Fibroblast of lung (primary cell): ENCODE results near the gene MEIOC. TPM values are rescaled to one million over a fixed set of nuclear protein-coding genes. Genes with fewer than 3 reads are reported as not detected.
"Not testable (repeated sequence)": the region's sequence is repeated elsewhere in the genome, so short reads cannot be mapped to it uniquely, and the experiment has no call there.

Experiments used
- DNase-seq, 2 donors: peaks; one replicate each; pipeline versions ENCODE4 v3.0.0 to v3.0.0-alpha.2; 2010; ENCODE audit warnings: low read depth in 2 of 2
- H2AFZ ChIP-seq: 2 replicates; pipeline ENCODE4 v1.5.1; 2012; ENCODE audit warnings: low read length, control low read depth, inconsistent platforms
- H3K27ac ChIP-seq: 2 replicates; pipeline ENCODE4 v1.5.1; 2011; ENCODE audit warnings: low read length, control low read depth; ENCODE audit not compliant: insufficient read depth
- H3K27me3 ChIP-seq: 2 replicates; pipeline ENCODE4 v1.5.1; 2011; ENCODE audit warnings: mild to moderate bottlenecking, low read length; ENCODE audit not compliant: control insufficient read depth, insufficient read depth
- H3K36me3 ChIP-seq: 2 replicates; pipeline ENCODE4 v1.5.1; 2011; ENCODE audit warnings: low read length; ENCODE audit not compliant: control insufficient read depth, insufficient read depth
- H3K4me1 ChIP-seq: 2 replicates; pipeline ENCODE4 v1.5.1; 2011; ENCODE audit warnings: low read length; ENCODE audit not compliant: control insufficient read depth, insufficient read depth; ENCODE audit errors: extremely low read depth
- H3K4me2 ChIP-seq: 2 replicates; pipeline ENCODE4 v1.5.1; 2011; ENCODE audit warnings: low read length, control low read depth; ENCODE audit not compliant: insufficient read depth; ENCODE audit errors: extremely low read depth
- H3K4me3 ChIP-seq, 4 experiments: fragments of 200-600 bp in 1 of 4; sonication (generic) in 1 of 4; replicated peaks in 1 of 4; 2 replicates each; pipeline ENCODE4 v1.5.1; 2011 to 2016; ENCODE audit warnings: low read length in 4 of 4, low read depth in 3 of 4, mild to moderate bottlenecking in 3 of 4, control low read depth in 2 of 4, inconsistent platforms in 1 of 4, mixed read lengths in 1 of 4; ENCODE audit not compliant: insufficient read depth in 1 of 4; ENCODE audit errors: control extremely low read depth in 1 of 4
- H3K79me2 ChIP-seq: 2 replicates; pipeline ENCODE4 v1.5.1; 2012; ENCODE audit warnings: mild to moderate bottlenecking, low read length, inconsistent platforms; ENCODE audit not compliant: control insufficient read depth, insufficient read depth
- H3K9ac ChIP-seq: 2 replicates; pipeline ENCODE4 v1.5.1; 2011; ENCODE audit warnings: mild to moderate bottlenecking, low read length, control low read depth; ENCODE audit not compliant: insufficient read depth
- H3K9me3 ChIP-seq: 2 replicates; pipeline ENCODE4 v1.5.1; 2012; ENCODE audit warnings: low read depth, low read length; ENCODE audit not compliant: control insufficient read depth, insufficient read depth
- H4K20me1 ChIP-seq: 2 replicates; pipeline ENCODE4 v1.5.1; 2011; ENCODE audit warnings: low read length; ENCODE audit not compliant: control insufficient read depth, insufficient read depth; ENCODE audit errors: extremely low read depth
- EZH2 ChIP-seq: IDR thresholded peaks from 2 replicates; pipeline ENCODE4 v1.5.1; 2012; ENCODE audit warnings: low read length, control low read depth, mild to moderate bottlenecking; ENCODE audit errors: missing control alignments
- polyA plus RNA-seq, 2 donors: library from polyadenylated mRNA; depleted of rRNA in 1 of 2; stranded (reverse) in 1 of 2; unstranded in 1 of 2; fragments of >200 nt; gene quantifications; 2 replicates each; pipeline ENCODE4 v1.2.1, GENCODE V29; 2011 to 2012; ENCODE audit warnings: missing spikeins in 1 of 2
- total RNA-seq: library from RNA; depleted of rRNA; stranded (reverse); fragments of >200 nt; gene quantifications from 2 replicates; pipeline ENCODE4 v1.2.1, GENCODE V29; 2014
- TF ChIP-seq, protein P1 (sequence below), 2 donors: IDR thresholded peaks in 1 of 2; conservative IDR thresholded peaks in 1 of 2; 1 replicate in 1 of 2; 2 replicates in 1 of 2; pipeline ENCODE4 v1.5.1; 2011 to 2012; ENCODE audit warnings: low read length in 2 of 2, control low read depth in 1 of 2, inconsistent platforms in 1 of 2, low read depth in 1 of 2, mild to moderate bottlenecking in 1 of 2

The MEIOC gene
- total and polyA plus RNA-seq, 2 donors (not counting 1 experiment from before 2014, with no cell fraction given): under 0.01 to 0.07 TPM

- Histone ChIP-seq H3K27me3 (no peaks in the 10 kb centered on the region), H3K4me2 (no peak overlapping the region), H4K20me1 (no peaks in the 10 kb centered on the region), H3K27ac (no peak overlapping the region), H2AFZ (no peak overlapping the region), H3K4me1 (peaks cover under 1% of the 10 kb centered on the region), H3K36me3 (no peaks in the 10 kb centered on the region), H3K79me2 (no peaks in the 10 kb centered on the region), H3K9ac (no peak overlapping the region), H3K4me3 (no peak overlapping the region), H3K9me3 (no peaks in the 10 kb centered on the region)
- DNase-seq: peak; percentile 27 to 59
- TF ChIP-seq, protein P1, sequence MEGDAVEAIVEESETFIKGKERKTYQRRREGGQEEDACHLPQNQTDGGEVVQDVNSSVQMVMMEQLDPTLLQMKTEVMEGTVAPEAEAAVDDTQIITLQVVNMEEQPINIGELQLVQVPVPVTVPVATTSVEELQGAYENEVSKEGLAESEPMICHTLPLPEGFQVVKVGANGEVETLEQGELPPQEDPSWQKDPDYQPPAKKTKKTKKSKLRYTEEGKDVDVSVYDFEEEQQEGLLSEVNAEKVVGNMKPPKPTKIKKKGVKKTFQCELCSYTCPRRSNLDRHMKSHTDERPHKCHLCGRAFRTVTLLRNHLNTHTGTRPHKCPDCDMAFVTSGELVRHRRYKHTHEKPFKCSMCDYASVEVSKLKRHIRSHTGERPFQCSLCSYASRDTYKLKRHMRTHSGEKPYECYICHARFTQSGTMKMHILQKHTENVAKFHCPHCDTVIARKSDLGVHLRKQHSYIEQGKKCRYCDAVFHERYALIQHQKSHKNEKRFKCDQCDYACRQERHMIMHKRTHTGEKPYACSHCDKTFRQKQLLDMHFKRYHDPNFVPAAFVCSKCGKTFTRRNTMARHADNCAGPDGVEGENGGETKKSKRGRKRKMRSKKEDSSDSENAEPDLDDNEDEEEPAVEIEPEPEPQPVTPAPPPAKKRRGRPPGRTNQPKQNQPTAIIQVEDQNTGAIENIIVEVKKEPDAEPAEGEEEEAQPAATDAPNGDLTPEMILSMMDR (conservative IDR thresholded peaks at IDR 0.05 in 1 of 2, IDR thresholded peaks at IDR 0.05 in 1 of 2; ENCODE audit: low read depth in 1 of 2, low read length in 2 of 2): peak in 1 of 2 donors; percentile 67
- TF ChIP-seq EZH2: no peak
Observed at GRCh38 chr17:44672479-44673093, 16.3 kb downstream of the MEIOC start.

DNA sequence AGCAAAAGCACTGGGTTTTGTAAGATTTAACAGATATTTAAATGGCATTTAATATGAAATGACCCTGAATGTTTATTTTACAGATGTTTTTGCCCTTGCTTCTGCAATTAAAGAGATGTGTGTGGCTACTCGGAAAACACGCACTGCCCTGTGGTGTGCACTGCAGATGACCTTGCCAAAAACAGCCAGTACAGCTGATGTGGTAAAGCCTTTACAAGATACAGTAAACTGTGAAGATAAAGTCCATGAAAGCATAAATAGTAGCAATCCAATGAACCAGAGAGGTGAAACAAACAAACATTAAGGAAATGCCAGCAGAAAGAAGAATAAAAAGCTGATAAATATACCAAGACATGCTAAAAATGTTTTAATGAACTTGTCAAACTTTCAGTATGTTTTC is 17.6 kb downstream of the MEIOC start:
- H3K36me3 ChIP-seq: no peaks in the 10 kb centered on the region
- H3K27me3 ChIP-seq: no peaks in the 10 kb centered on the region
- H3K79me2 ChIP-seq: no peaks in the 10 kb centered on the region
- peak in 1 of 2 donors; percentile 18 for DNase-seq
- H2AFZ ChIP-seq: no peak overlapping the region
- no peaks in the 10 kb centered on the region for H4K20me1 ChIP-seq
- H3K4me2 ChIP-seq: no peak overlapping the region
- no peaks in the 10 kb centered on the region for H3K9me3 ChIP-seq
- TF ChIP-seq, protein P1 (conservative IDR thresholded peaks at IDR 0.05 in 1 of 2, IDR thresholded peaks at IDR 0.05 in 1 of 2; ENCODE audit: low read depth in 1 of 2, low read length in 2 of 2): no peak
- no peak for TF ChIP-seq EZH2
- H3K4me3 ChIP-seq: no peak overlapping the region
- no peak overlapping the region for H3K9ac ChIP-seq
- H3K4me1 ChIP-seq: peaks cover 2% of the 10 kb centered on the region
- no peak overlapping the region for H3K27ac ChIP-seq

GRCh38 chr17:44677136-44677535 is 20.9 kb downstream of the MEIOC start:
- Histone ChIP-seq H2AFZ (no peak overlapping the region), H3K27ac (no peak overlapping the region), H3K36me3 (no peaks in the 10 kb centered on the region), H4K20me1 (no peaks in the 10 kb centered on the region), H3K4me2 (peak overlapping the region; percentile 55), H3K4me3 (no peak overlapping the region), H3K27me3 (no peaks in the 10 kb centered on the region), H3K9me3 (no peaks in the 10 kb centered on the region), H3K79me2 (no peaks in the 10 kb centered on the region), H3K4me1 (peaks cover 2% of the 10 kb centered on the region), H3K9ac (no peak overlapping the region)
- TF ChIP-seq EZH2: no peak
- DNase-seq: peak; percentile 18 to 52

- not testable (repeated sequence) for DNase-seq, H3K27ac ChIP-seq, H3K27me3 ChIP-seq, H3K4me2 ChIP-seq, H3K79me2 ChIP-seq, H3K9me3 ChIP-seq, H3K9ac ChIP-seq, H3K36me3 ChIP-seq, H3K4me1 ChIP-seq, H3K4me3 ChIP-seq, H2AFZ ChIP-seq, H4K20me1 ChIP-seq
Observed at GRCh38 chr17:44683303-44683702, 27.0 kb downstream of the MEIOC start.
